HG03571 (cell line): ENCODE data around the gene MMS22L.

Experiments
- ATAC-seq: cut with Tn5 transposase; IDR thresholded peaks from one replicate; pipeline ENCODE4 v1.9.1; 2021; ENCODE audit not compliant: unreplicated experiment

The MMS22L gene

DNA sequence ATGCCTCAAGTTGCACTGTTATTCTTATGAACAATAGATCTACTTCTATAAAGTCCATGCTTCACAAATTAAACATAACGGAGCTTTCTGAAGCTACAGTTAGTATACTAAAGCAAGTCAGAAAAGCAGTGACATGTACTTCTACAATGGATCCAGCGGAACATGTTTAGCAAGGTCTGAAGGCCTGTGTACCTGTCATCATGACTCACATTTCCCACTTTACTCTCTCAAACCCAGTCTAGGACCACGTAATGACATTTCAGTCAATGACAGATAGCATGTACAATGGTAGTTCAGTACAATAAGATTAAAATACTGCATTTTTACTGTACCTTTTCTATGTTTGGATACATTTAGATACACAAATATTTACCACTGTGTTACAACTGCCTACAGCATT is 132.1 kb downstream of the MMS22L start:
- no peak for ATAC-seq

DNA sequence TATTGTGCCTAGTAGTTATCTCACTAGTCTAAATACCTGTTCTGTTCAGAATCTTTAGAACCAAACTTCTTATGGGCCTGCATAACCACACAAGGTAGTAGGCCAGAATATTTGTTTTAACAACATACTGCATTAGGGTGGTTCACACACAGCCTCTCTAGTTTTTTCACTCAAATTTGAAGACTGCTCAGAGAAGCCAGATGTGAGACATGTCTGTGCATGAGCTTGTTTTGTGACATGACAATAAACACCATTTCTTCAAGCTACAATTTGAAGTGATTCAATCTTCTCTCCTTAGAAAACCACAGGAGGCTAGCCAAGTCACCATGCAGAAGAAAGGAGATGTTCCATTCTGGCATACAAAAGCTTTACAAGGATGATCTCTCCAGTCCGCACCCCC is 135.6 kb downstream of the MMS22L start:
- no peak for ATAC-seq

DNA sequence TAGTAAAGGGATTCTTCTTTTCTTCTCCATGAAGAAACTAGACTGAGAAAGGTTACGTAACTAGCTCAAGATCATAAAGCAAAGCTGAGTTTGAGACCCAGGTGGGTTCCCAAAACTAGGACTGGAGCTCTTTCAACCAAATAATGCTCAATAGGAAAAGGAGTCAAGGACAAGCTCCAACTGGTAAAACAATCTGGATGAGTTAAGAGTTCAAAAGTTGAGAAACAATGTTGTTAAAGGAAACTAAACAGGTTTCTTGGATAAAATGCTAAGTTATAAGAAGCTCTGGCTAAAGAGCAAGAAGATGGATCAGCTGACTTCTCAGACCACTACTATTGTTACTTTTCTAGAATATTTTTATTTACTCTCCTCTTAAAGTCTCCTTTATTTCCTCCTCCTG is 137.3 kb downstream of the MMS22L start:
- no peak for ATAC-seq

DNA sequence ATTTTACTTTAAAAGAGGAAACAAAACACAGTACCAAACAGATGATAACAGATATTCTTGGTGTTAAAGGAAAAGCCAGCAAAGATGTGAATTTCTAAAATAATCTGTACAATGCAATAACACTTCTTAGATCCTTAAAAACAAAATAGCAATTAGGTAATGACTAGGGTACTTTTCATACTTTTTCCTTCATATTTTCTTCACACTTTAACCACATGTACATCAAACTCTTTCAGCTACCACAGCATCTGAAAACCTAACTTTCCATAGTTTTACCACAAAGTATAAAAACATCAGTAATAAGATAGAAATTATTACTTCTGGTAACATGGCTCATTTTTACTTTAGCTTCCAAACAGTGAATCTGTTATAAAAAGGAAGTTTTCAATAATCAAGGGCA is 141.3 kb downstream of the MMS22L start:
- no peak for ATAC-seq

DNA sequence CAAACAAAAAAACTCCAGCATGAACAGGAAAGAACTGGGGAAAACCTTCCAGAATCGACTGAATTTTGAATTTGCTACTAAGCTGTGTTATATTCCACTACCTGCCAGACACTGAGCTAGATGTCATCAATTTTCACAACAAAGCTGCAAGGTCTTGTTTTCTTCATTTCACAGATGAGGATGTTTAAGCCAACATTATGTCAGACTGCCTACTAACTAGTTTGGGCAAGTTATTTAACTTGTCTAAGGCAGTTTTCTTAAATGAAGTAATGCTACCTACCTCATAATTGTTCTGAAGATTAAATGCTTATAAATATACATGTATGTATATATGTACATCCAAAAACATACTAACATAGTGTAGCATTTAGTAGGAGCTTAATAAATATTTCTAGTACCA is 144.4 kb downstream of the MMS22L start:
- no peak for ATAC-seq

DNA sequence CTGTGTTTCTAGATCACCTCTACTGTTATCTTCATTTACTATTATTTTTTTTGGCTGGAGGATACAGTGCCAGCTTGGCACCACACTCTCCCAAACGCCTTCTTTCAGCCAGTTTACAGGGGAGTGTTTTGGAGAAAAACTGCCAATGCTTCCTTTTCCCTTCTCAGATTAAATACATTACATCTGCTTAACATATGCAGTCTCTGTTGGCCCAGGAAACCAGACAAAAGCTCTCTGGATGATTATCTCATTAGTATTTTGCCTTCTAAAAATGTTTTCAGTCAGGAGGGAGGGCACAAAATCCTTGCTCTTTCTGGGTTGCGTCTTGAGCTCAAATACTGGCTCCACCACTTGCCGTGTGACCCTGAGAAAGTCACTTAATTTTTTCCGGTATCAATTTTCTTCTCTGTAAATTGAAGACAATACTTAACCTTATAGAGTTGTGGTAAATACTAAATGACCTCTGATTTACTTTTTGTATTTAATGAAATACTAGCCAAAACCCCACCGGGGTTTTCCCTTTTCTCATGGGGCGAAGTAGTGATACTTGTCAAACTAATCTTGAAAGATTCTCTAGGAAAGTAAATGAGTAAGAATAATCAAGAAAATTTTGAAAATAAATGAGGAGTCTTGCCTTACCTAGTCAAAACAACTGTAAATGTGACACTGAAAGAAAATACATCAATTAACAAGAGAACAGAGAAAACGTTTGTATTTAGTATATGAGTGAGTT is 146.2 kb downstream of the MMS22L start:
- ATAC-seq = no peak

DNA sequence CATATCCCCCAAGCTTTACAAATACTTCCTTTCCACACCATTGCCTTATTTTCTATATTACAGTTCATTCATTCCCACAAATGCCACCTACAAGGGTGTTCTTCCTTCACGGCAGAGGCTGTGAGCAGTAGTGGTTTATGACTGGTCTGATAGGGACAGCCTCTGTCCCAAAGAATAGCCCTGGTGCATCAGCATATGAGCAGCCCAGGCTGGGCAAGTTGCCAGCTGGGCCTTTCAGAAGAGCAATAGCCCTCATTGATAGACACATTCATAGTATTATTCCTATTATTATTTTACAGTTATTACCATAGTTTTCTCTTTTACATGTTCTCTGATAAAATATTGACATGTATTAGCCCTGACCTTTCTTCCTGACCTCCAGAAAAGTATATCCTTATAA is 149.9 kb downstream of the MMS22L start:
- no peak for ATAC-seq

DNA sequence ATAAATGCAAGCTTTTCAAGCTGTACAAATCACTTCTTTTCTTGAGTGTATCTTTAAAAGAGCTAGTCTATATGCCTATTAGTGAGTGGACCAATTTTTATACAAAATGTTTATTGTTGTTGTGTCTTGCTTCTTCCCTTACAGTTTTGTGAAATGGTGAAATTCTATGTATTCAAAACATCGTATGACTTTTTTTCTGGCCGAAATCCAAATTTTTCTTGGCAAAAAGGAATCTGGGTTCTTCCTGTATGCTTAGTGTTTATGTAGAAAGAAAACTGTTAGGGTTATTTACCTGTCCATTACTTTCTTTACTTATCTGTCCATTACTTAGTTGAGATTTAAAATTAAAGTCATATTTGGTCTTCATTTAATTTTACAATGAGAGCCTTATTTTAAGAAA is 153.9 kb downstream of the MMS22L start:
- ATAC-seq = no peak

DNA sequence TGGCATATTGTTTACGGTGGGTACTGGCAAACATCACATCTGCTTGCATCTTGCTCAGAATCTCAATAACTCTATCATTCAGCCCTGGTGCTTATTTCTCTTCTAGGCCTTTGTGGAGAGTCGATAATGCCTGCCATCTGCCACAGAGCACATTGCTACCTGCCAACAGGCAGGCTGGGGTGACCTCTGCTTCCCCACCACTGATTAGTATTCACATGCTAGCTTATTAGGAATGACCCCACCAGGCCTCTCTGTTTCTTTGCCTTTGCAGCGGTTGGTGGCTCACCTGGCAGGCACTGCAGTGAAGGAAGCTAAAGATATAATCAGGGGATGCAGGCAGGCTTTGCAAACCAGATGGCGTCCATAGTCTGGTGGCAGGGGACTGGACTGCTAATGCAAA is 154.5 kb downstream of the MMS22L start:
- ATAC-seq = no peak

DNA sequence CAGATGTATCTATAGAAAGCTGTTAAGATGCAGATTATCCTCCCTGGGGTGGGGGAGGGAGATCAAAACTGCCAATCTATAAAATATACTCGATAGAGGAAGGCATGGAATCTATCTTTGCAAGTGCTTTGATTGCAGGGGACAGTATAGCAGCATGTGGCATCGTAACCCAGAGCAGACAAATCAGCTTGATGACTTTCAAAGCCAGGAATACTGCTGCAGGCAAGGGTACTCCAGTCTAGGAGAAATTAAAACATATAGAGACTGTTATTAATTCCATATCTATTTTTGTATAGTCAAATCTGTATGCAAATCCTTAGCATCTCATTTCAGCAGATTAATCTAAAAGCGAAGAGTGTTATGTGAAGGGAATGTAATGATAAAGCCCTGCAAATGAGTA is 159.4 kb downstream of the MMS22L start:
- no peak for ATAC-seq

DNA sequence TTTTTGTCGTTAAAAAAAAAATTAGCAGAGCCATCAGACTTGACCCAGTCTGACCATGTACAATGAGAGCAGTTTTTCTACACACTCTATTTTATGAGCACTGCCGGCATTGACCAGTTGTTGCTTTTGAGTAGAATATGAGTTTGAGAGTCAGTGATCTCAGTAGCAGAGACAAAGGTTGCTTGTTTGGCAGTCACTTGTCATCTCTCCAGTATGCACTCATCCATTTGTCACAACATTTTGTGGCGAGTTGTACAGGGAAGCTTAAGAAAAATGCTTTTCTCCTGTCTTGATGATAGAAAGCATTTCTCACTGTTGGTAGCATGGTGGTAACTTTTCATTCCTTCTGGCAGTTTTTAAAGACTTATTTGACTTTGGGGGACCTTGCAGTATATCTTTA is 159.9 kb downstream of the MMS22L start:
- ATAC-seq = no peak

DNA sequence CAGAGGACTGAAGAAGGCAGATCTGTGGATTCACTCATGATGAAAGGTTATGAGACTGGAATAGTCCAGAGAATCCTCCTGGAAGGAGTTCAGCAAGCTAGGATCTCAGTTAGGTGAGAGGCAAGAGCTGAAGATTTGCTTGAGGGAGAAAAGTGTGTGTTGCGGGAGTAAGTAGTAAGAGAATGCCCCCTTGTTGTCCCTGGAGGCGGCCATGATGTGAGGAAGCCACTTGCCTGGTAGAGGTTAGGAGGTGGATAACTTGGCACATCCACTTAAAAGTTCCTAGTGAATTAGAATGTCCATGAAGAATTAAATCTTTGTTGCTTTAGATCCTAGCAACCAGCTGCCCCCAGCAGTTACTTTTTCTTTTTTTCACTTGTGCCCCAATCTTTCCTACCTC is 162.5 kb downstream of the MMS22L start:
- ATAC-seq = no peak

DNA sequence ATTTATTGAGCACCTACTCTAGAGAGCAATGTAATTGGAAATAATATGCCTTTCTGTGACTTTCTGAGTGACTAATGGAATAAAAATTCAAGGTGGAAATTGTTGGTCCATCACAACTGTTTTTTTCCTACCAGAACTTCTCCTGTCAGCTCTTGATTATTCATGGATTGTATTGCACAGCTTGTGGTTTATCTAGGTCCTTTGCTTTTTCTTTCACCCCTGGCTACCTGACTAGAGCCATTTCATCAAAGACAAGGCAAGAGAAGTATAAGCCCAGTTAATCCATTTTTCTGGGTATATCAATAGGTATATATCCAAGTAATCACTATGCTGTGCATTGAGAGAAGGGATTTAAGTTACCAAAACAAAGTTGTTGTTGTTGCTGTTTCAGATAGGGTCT is 168.4 kb downstream of the MMS22L start:
- ATAC-seq = no peak

DNA sequence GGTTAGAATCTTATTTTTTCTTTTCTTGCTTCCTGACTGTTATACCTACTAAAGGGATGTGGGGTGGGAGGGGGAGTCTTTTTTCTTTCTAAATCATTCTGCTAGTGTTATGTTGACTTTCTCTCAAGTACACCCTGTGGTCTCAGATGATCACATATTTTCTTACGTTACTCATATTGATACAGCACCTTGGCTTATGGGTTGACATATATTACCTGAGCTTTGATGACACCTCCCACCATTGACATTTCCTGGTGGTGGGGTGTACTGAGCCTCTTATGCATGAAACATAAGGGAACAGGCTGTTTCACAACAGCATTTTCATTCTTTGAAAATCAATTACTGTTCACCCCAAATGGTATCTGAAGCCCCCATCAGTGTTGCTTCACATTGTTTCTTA is 169.8 kb downstream of the MMS22L start:
- ATAC-seq = no peak

DNA sequence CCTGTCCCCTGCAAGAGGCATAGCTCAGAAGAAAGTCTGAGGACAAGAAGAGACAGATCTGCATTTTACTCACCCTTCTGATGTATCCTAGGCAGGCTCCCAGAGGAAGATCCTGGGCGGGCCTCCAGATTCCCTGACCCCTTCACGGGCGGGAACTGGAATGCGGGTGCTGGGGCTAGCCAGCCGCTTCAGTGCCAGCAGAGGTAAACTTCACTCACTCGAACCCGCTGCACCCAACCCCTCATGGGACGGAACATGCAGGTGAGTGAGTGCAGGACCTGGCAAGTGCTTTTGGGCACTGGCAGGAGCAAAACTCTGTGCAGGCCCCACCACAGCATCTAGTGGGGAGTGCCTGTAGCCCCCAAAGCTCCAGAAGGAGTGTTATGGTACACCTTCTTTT is 171.8 kb downstream of the MMS22L start:
- no peak for ATAC-seq

DNA sequence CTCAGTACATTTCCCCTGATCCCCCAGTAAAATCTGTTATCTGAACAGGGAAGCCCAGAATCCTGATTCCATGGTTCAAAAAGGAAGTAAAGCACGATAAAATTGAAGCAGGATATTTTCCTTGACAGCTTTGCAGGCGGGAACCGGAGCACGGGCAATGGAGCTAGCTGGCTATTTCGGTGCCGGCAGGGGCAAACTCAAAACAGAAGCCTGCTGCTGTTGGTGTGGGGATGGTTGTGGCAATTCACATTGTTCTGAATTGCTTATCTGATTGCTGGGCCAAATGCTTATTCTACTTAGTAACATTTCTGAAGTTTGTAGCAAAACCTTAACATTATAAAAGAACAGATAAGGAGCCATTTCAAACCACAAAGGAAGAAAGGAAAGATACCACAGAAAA is 172.4 kb downstream of the MMS22L start:
- no peak for ATAC-seq

DNA sequence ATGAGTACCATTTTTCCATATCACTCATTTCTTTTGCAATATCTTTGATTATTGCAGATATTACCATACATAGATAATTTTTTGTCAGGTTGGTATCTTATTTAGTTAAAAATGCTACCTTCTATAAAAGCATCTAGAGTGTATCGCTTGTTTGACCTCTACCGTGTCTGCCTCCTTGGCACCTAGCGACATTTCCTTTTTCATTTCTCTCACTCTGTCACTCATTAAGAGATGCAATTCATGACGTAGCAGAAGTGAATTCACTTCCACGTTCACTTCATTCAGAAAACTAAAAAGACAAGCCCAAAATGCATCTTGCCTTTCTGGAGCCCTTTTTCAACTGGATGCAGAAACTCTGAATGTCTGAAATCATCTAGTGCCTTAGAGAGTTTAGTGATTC is 172.9 kb downstream of the MMS22L start:
- no peak for ATAC-seq

DNA sequence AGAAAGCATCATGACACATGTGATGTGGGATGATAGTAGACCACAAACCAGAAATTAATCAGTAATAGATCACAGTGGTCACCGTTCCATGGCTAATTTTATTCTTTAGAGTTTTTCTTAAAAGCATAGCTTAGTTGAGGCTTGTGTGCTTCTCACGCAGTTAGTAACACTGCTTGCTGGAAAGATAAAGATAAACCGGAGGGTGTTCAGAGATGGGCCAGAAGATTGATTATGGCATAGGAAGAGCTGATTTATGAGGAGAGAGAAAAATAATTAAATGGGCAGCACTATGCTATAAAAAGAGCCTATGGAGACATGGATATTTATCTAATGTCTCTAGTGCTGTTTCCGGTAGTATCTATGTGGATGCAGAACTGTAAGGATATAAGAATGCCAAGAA is 173.6 kb downstream of the MMS22L start:
- ATAC-seq = no peak

DNA sequence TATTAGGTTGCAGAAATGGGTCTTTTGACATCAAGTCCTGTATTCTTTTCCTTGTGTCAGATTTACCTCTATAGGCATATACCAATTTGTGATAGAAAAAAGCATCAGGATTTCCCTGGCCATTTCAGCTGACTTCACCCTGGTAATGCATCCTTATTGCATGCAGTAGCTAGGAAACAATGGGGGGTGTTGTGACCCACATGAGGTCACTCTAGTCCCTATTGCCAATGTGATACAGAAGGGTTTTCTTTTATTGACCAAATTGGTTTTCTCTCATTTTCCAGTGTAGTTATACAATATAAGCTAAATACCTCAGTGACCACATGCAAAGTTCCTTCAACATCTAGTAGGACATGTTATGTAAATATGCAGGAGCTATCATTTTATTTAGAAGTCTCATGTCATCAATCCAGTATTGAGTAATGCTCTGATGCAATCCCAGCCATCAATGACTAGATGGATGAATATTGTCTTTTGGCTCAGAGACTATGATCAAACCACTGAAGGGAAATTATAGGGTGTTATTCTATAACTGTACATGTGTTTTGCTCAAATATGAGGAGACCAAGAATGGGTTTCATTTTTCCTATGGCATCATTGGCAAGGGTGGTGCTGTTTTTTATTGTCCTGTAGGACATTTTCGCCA is 180.7 kb downstream of the MMS22L start:
- no peak for ATAC-seq

DNA sequence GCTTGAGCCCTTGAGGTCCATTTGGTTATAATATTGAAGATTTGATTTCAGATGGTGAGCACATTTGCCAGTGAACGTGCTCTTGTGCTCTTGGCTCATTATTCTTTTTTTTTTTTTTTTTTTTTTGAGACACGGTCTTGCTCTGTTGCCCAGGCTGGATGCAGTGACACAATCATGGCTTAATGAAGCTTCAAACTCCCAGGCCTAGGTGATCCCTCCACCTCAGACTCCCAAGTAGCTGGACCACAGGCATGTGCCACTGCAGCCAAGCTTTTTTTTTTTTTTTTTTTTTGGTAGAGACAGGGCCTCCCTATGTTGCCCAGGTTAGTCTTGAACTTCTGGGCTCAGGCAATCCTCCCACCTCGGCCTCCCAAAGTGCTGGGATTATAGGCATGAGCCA is 182.3 kb downstream of the MMS22L start:
- no peak for ATAC-seq

DNA sequence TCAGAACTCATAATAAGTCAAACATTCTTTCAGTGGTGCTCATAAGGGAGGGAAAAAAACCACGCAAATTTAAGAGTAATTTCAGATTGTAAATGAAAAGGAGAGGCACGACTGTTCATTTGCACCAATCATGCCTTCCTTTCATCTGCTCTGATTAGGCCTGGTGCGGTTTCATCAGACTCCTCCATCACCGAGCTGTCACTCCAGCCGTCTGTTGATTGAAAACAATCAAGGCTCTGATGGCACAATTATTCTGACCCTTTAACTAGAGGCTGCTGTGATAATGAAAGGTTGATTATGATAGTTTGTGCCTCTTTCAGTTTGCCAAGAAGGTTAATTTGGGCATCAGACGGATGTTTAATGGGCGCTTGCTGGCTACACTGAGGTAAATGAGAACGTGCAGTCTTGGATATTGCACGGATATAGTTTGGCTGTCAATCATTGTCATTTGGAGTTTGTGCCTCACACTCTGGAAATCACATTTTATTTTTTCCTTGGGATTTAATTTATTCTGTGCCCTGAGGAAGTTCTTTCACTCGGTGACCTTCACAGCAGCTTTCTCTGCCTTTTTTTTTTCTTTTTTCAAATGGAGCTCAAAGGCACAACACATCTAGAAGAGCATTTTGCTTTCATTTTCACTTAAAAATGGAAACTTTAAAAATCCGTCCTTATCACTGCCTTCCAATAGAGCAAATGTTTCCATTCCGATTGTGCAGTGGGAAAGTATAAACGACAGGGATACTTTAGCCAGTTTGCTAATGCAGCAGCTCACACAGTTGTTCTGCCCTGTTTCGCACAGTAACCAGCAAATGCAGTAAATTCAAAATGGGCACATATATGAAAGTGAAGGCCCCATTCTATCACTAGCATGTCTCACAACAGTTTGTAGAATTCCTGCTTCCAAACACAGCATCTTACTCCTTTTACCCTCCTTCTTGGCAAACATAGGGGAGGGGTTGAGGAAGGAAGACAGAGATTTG is 185.7 kb downstream of the MMS22L start:
- no peak for ATAC-seq

DNA sequence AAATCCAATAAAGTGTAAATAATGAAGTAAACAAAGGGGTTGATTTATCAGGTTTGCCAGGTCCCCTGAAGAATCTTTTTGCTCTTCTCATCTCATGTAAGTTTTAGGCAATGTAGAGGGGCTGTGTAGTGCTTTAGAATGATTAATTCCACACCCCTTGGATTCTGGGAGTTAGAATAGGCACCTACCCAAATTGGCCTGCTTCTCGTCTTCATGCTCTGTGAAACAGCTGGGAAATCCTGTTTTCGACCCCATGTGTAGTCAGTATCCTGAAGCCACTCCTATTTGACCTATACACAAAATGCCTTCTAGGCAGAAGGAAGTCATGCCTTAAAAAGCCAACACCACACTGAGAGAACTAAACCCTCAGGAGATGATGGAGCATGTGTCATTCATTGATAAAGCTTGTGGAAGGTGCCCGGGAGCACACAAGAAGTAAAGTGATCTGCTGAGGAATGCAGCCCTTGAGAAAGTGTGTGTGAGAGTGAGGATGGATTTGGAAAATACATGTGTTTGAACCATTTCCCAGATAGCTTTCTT is 187.6 kb downstream of the MMS22L start:
- no peak for ATAC-seq
